ENCODE measurements around the gene ADAM12. TPM values are rescaled to one million over a fixed set of nuclear protein-coding genes. Genes with fewer than 3 reads are reported as not detected.

Gene ADAM12
- polyA plus RNA-seq, 1 of the 3 experiments (the other 2 are of a cell fraction): 25.0 TPM

DNA sequence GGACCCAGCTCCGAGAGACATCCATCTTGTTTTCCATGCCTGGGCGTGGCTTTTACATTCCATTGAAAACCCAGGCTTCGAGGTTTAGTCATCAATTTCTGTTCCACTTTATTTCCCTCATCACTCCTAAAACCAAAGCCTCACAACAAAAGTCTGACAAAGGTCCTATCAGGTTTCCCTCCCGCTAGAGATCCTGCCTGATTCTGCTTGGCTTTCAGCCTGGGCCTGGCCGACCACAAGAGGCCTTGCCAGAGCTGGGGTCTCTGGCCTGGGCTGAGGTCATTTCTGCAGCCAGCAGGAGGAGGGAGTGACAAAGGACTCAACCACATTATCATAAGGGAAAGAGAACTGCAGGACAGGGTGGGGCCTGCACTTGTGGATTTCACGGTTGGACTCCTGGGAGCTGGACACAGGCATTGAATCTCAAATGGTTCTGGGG lies 324.9 kb downstream of the ADAM12 start:
- CTCF ChIA-PET: interaction anchor here (1.2 to 1.7 kb wide), 2 partner anchors 129 to 324 kb away, joined by 3 to 5 read pairs; no protein-coding TSS in a partner anchor
- H3F3A ChIP-seq (replicated peaks; ENCODE audit: insufficient read depth): peaks cover 40% of the 10 kb centered on the region
- peak overlapping the region; percentile 78 to 99 for H3K27ac ChIP-seq (ENCODE audit: low read depth in 2 of 2, low read length in 1 of 2)
- no peak overlapping the region for H3K4me3 ChIP-seq (ENCODE audit: low read depth in 2 of 2, low read length in 1 of 2)
- H4K20me1 ChIP-seq (ENCODE audit: insufficient read depth): no peaks in the 10 kb centered on the region
- H3K79me2 ChIP-seq (ENCODE audit: insufficient read depth): no peaks in the 10 kb centered on the region
- H3K4me1 ChIP-seq (ENCODE audit: control insufficient read depth in 1 of 2, insufficient read depth in 2 of 2, low read depth in 1 of 2, low read length in 1 of 2): peaks cover 44 to 56% of the 10 kb centered on the region in 2 experiments
- DNase-seq: no peak
- WGBS (ENCODE audit: low lambda C conversion rate): 23% methylated on average over 6 of the region's 6 CpGs
- H3K36me3 ChIP-seq (replicated peaks in 1 of 2; ENCODE audit: control insufficient read depth in 1 of 2, insufficient read depth in 2 of 2, low read length in 1 of 2): no peaks in the 10 kb centered on the region
- H3K9me3 ChIP-seq: no peaks in the 10 kb centered on the region
- peak overlapping the region; percentile 65; the same call in 1 of the 2 replicates for H3K4me2 ChIP-seq
- H3K9me2 ChIP-seq: no peaks in the 10 kb centered on the region
- no peaks in the 10 kb centered on the region for H3K27me3 ChIP-seq (ENCODE audit: insufficient read depth)
- POLR2A ChIA-PET: no interaction called here
- H2AFZ ChIP-seq (ENCODE audit: low read depth): peak overlapping the region; percentile 29
- H3K9ac ChIP-seq: peak overlapping the region; percentile 67
- TF ChIP-seq RFX5 (IDR thresholded peaks at IDR 0.05; ENCODE audit: low read length) (no peak), RCOR1 (IDR thresholded peaks at IDR 0.05; ENCODE audit: low read length) (no peak), NFIC (IDR thresholded peaks at IDR 0.05; ENCODE audit: borderline replicate concordance) (peak; percentile 97), GATA2 (CRISPR knock-in tag; IDR thresholded peaks at IDR 0.05) (no peak), RAD21 (IDR thresholded peaks at IDR 0.05; ENCODE audit: low read length) (no peak), RXRA (IDR thresholded peaks at IDR 0.05; ENCODE audit: borderline replicate concordance, low read depth) (0 out of 2 replicates have a peak, but pooled peaks have one; percentile 56), CHD2 (IDR thresholded peaks at IDR 0.05; ENCODE audit: low read length, partially characterized antibody) (no peak), MXI1 (IDR thresholded peaks at IDR 0.05; ENCODE audit: low read depth, low read length) (no peak), FOXM1 (IDR thresholded peaks at IDR 0.05; ENCODE audit: low read depth) (peak; percentile 74; the same call in 1 of the 2 replicates), ELF1 (IDR thresholded peaks at IDR 0.05) (no peak), TEAD4 (IDR thresholded peaks at IDR 0.05; ENCODE audit: borderline replicate concordance, insufficient read depth) (peak; percentile 63; the same call in 1 of the 2 replicates), SMC3 (IDR thresholded peaks at IDR 0.05; ENCODE audit: low read depth, low read length) (no peak), SIN3A (IDR thresholded peaks at IDR 0.05; ENCODE audit: borderline replicate concordance, low read depth, low read length) (no peak), MEF2A (IDR thresholded peaks at IDR 0.05; ENCODE audit: borderline replicate concordance, low read depth) (no peak), GABPA (IDR thresholded peaks at IDR 0.05; ENCODE audit: low read depth) (no peak), POLR2AphosphoS5 (IDR thresholded peaks at IDR 0.05; ENCODE audit: low read depth, low read length) (no peak; the same call in 1 of the 2 replicates), FOXJ3 (CRISPR knock-in tag; IDR thresholded peaks at IDR 0.05) (no peak), EZH2phosphoT487 (IDR thresholded peaks at IDR 0.05; ENCODE audit: borderline replicate concordance, low read depth) (no peak), TCF12 (IDR thresholded peaks at IDR 0.05) (peak; percentile 84)
- TF ChIP-seq, protein P1, sequence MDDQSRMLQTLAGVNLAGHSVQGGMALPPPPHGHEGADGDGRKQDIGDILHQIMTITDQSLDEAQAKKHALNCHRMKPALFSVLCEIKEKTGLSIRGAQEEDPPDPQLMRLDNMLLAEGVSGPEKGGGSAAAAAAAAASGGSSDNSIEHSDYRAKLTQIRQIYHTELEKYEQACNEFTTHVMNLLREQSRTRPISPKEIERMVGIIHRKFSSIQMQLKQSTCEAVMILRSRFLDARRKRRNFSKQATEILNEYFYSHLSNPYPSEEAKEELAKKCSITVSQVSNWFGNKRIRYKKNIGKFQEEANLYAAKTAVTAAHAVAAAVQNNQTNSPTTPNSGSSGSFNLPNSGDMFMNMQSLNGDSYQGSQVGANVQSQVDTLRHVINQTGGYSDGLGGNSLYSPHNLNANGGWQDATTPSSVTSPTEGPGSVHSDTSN (IDR thresholded peaks at IDR 0.05): peak; percentile 89
- TF ChIP-seq, protein P2, sequence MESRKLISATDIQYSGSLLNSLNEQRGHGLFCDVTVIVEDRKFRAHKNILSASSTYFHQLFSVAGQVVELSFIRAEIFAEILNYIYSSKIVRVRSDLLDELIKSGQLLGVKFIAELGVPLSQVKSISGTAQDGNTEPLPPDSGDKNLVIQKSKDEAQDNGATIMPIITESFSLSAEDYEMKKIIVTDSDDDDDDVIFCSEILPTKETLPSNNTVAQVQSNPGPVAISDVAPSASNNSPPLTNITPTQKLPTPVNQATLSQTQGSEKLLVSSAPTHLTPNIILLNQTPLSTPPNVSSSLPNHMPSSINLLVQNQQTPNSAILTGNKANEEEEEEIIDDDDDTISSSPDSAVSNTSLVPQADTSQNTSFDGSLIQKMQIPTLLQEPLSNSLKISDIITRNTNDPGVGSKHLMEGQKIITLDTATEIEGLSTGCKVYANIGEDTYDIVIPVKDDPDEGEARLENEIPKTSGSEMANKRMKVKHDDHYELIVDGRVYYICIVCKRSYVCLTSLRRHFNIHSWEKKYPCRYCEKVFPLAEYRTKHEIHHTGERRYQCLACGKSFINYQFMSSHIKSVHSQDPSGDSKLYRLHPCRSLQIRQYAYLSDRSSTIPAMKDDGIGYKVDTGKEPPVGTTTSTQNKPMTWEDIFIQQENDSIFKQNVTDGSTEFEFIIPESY (IDR thresholded peaks at IDR 0.05; ENCODE audit: borderline replicate concordance, low read depth): no peak
- TF ChIP-seq, protein P3, sequence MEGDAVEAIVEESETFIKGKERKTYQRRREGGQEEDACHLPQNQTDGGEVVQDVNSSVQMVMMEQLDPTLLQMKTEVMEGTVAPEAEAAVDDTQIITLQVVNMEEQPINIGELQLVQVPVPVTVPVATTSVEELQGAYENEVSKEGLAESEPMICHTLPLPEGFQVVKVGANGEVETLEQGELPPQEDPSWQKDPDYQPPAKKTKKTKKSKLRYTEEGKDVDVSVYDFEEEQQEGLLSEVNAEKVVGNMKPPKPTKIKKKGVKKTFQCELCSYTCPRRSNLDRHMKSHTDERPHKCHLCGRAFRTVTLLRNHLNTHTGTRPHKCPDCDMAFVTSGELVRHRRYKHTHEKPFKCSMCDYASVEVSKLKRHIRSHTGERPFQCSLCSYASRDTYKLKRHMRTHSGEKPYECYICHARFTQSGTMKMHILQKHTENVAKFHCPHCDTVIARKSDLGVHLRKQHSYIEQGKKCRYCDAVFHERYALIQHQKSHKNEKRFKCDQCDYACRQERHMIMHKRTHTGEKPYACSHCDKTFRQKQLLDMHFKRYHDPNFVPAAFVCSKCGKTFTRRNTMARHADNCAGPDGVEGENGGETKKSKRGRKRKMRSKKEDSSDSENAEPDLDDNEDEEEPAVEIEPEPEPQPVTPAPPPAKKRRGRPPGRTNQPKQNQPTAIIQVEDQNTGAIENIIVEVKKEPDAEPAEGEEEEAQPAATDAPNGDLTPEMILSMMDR (IDR thresholded peaks at IDR 0.05): 0 out of 2 replicates have a peak, but pooled peaks have one; percentile 15
- TF ChIP-seq, protein P4, sequence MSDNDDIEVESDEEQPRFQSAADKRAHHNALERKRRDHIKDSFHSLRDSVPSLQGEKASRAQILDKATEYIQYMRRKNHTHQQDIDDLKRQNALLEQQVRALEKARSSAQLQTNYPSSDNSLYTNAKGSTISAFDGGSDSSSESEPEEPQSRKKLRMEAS (IDR thresholded peaks at IDR 0.05; ENCODE audit: low read depth): peak; percentile 77
- TF ChIP-seq, protein P5, sequence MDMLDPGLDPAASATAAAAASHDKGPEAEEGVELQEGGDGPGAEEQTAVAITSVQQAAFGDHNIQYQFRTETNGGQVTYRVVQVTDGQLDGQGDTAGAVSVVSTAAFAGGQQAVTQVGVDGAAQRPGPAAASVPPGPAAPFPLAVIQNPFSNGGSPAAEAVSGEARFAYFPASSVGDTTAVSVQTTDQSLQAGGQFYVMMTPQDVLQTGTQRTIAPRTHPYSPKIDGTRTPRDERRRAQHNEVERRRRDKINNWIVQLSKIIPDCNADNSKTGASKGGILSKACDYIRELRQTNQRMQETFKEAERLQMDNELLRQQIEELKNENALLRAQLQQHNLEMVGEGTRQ (IDR thresholded peaks at IDR 0.05; ENCODE audit: borderline replicate concordance, low read depth, low read length): no peak
- TF ChIP-seq, protein P6, sequence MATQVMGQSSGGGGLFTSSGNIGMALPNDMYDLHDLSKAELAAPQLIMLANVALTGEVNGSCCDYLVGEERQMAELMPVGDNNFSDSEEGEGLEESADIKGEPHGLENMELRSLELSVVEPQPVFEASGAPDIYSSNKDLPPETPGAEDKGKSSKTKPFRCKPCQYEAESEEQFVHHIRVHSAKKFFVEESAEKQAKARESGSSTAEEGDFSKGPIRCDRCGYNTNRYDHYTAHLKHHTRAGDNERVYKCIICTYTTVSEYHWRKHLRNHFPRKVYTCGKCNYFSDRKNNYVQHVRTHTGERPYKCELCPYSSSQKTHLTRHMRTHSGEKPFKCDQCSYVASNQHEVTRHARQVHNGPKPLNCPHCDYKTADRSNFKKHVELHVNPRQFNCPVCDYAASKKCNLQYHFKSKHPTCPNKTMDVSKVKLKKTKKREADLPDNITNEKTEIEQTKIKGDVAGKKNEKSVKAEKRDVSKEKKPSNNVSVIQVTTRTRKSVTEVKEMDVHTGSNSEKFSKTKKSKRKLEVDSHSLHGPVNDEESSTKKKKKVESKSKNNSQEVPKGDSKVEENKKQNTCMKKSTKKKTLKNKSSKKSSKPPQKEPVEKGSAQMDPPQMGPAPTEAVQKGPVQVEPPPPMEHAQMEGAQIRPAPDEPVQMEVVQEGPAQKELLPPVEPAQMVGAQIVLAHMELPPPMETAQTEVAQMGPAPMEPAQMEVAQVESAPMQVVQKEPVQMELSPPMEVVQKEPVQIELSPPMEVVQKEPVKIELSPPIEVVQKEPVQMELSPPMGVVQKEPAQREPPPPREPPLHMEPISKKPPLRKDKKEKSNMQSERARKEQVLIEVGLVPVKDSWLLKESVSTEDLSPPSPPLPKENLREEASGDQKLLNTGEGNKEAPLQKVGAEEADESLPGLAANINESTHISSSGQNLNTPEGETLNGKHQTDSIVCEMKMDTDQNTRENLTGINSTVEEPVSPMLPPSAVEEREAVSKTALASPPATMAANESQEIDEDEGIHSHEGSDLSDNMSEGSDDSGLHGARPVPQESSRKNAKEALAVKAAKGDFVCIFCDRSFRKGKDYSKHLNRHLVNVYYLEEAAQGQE (IDR thresholded peaks at IDR 0.05; ENCODE audit: low read depth, low read length): no peak

All from SK-N-SH (cell line).